ENCODE results near the gene PLD4.
"Not testable (repeated sequence)": the region's sequence is repeated elsewhere in the genome, so short reads cannot be mapped to it uniquely, and the experiment has no call there.

GRCh38 chr14:104944436-104945205 lies 19.9 kb downstream of the PLD4 start:
- TF ChIP-seq CTCF, POLR2A, POLR2AphosphoS5 (IDR thresholded peaks at IDR 0.05): not testable (repeated sequence)
